ENCODE results near the gene ENTHD1. TPM values are rescaled to one million over a fixed set of nuclear protein-coding genes. Genes with fewer than 3 reads are reported as not detected.

ENTHD1 gene
- total and polyA plus RNA-seq, 9 of the 15 experiments (the other 6 are each of a cell fraction or from before 2014, with no cell fraction given): 0.13 to 0.98 (median 0.35) TPM

DNA sequence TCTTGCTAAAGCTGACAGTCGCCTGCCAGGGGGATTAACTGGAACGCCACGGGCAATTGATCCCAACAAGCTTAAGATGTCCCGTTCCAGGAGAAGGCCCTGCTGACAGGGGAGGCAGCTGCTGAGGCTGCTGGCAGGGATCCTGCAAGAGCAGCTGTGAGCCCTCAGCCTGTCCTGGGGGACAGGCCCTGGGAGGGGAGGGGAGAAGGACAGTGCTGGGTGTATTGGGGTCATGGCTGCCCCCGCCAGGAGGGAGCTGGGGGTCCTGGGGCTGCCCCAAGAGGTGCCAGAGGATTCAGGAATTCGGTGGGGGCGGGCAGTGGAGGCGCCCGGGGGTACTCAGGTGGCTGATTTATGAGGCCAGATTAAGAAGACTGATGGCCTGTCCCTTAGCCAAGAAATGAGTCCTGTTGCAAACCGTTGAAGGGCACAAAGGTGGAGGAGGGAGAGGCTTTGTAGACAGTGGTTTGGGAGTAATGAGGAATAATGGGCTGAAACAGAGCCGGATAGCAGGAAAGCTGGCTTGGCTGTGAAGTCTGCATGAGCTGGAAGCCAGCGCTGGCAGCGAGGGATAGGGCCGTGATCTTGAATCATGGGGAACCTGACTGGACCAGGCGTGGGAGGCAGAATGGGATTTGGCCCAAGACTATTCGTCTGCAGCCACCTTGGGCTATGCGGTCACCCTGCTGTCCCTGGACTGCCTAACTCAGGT is 189.5 kb downstream of the ENTHD1 start:
- WGBS (ENCODE audit: insufficient coverage, low coverage, missing lambda C conversion rate): 88% methylated on average over 8 of the region's 17 CpGs
- Histone ChIP-seq H3K27ac (ENCODE audit: extremely low read depth, low read depth, low read length) (no peak overlapping the region), H3K79me2 (ENCODE audit: control insufficient read depth, insufficient read depth, low read length) (no peaks in the 10 kb centered on the region), H3K4me3 (no peak overlapping the region), H2AFZ (ENCODE audit: low read depth, low read length) (no peak overlapping the region), H3K27me3 (ENCODE audit: control insufficient read depth in 2 of 2, insufficient read depth in 2 of 2, low read length in 2 of 2) (no peaks in the 10 kb centered on the region), H3K4me2 (ENCODE audit: insufficient read depth, low read length) (no peak overlapping the region), H3K9ac (ENCODE audit: insufficient read depth in 1 of 2, low read depth in 2 of 2, low read length in 2 of 2) (peak overlapping the region in 1 of 2 experiments; percentile 26; a peak in 1 of 4 replicates), H3K36me3 (ENCODE audit: control insufficient read depth, insufficient read depth, low read length) (no peaks in the 10 kb centered on the region), H4K20me1 (replicated peaks; ENCODE audit: control insufficient read depth, insufficient read depth, low read length) (no peaks in the 10 kb centered on the region), H3K9me3 (replicated peaks; ENCODE audit: control insufficient read depth, insufficient read depth, low read depth, low read length) (no peaks in the 10 kb centered on the region), H3K9me1 (ENCODE audit: control insufficient read depth, insufficient read depth, low read length) (no peaks in the 10 kb centered on the region), H3K4me1 (replicated peaks in 1 of 2; ENCODE audit: control insufficient read depth in 2 of 2, insufficient read depth in 2 of 2, low read length in 2 of 2) (peaks cover 2 to 45% of the 10 kb centered on the region in 2 experiments; a peak in 2 of 5 replicates)
- in situ Hi-C loops (cut with MboI): no loop called here
- ATAC-seq (no peak), DNase-seq (ENCODE audit: extremely low read depth in 1 of 4, low spot score in 3 of 4) (no peak), FAIRE-seq (no peak)
- POLR2A ChIA-PET: interaction anchor here (0.6 to 1.5 kb wide), 2 partner anchors 10 to 184 kb away, joined by 3 to 4 read pairs; no protein-coding TSS in a partner anchor
- BruUV-seq (replicated peaks): no TSS peak
- intact Hi-C loops (cut with micrococcal nuclease): no loop called here
- CTCF ChIA-PET (ENCODE audit: low intra/inter-chr PET ratio): no interaction called here
- TF ChIP-seq ZNF551 (CRISPR knock-in tag; IDR thresholded peaks at IDR 0.05) (no peak), NONO (IDR thresholded peaks at IDR 0.05; ENCODE audit: low read depth in 2 of 2, low read length in 1 of 2) (no peak), PML (IDR thresholded peaks at IDR 0.05; ENCODE audit: low read length) (no peak), ARHGAP35 (IDR thresholded peaks at IDR 0.05; ENCODE audit: partially characterized antibody) (no peak), ZNF507 (tag; conservative IDR thresholded peaks at IDR 0.05) (no peak), TGIF2 (CRISPR knock-in tag; IDR thresholded peaks at IDR 0.05) (no peak), POLR2AphosphoS5 (IDR thresholded peaks at IDR 0.05; ENCODE audit: control insufficient read depth, insufficient read depth, low read depth, low read length) (no peak)
- TF ChIP-seq, protein P1, sequence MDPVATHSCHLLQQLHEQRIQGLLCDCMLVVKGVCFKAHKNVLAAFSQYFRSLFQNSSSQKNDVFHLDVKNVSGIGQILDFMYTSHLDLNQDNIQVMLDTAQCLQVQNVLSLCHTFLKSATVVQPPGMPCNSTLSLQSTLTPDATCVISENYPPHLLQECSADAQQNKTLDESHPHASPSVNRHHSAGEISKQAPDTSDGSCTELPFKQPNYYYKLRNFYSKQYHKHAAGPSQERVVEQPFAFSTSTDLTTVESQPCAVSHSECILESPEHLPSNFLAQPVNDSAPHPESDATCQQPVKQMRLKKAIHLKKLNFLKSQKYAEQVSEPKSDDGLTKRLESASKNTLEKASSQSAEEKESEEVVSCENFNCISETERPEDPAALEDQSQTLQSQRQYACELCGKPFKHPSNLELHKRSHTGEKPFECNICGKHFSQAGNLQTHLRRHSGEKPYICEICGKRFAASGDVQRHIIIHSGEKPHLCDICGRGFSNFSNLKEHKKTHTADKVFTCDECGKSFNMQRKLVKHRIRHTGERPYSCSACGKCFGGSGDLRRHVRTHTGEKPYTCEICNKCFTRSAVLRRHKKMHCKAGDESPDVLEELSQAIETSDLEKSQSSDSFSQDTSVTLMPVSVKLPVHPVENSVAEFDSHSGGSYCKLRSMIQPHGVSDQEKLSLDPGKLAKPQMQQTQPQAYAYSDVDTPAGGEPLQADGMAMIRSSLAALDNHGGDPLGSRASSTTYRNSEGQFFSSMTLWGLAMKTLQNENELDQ (CRISPR knock-in tag; IDR thresholded peaks at IDR 0.05; ENCODE audit: borderline replicate concordance): no peak

All from K562 (cell line).